Ramos (cell line): Measurements from ENCODE around the gene CORO2A.
"Not testable (repeated sequence)": the region's sequence is repeated elsewhere in the genome, so short reads cannot be mapped to it uniquely, and the experiment has no call there.

Experiments
- in situ Hi-C: fragments of 300-500 bp; cut with MboI; formaldehyde crosslinking; loops from one replicate; pipeline ENCODE4 v1.14.3; 2022; ENCODE audit warnings: low sequenced_read_pairs; ENCODE audit not compliant: unreplicated experiment

The CORO2A gene

GRCh38 chr9:98094316-98094715, 98.1 kb downstream of the CORO2A start:
- in situ Hi-C loops, result no loop called here

DNA sequence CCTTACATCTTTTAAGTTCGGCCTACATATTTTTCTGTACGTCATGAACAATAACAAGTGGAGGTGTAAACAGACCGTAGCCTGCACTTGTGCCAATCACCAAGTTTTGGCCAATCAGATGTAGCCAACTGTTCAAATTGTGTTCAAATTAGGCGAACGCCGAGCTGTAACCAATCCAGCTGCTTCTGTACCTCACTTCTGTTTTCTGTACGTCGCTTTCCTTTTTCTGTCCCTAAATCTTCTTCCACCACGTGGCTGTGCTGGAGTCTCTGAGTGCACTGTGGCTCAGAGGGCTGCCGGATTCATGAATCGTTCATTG, 99.9 kb downstream of the CORO2A start:
- in situ Hi-C loops, result no loop called here

- in situ Hi-C loops, result no loop called here
Observed at GRCh38 chr9:98091735-98092612, 100.5 kb downstream of the CORO2A start.

- in situ Hi-C loops, result not testable (repeated sequence)
Observed at GRCh38 chr9:98090674-98091073, 101.8 kb downstream of the CORO2A start.

DNA sequence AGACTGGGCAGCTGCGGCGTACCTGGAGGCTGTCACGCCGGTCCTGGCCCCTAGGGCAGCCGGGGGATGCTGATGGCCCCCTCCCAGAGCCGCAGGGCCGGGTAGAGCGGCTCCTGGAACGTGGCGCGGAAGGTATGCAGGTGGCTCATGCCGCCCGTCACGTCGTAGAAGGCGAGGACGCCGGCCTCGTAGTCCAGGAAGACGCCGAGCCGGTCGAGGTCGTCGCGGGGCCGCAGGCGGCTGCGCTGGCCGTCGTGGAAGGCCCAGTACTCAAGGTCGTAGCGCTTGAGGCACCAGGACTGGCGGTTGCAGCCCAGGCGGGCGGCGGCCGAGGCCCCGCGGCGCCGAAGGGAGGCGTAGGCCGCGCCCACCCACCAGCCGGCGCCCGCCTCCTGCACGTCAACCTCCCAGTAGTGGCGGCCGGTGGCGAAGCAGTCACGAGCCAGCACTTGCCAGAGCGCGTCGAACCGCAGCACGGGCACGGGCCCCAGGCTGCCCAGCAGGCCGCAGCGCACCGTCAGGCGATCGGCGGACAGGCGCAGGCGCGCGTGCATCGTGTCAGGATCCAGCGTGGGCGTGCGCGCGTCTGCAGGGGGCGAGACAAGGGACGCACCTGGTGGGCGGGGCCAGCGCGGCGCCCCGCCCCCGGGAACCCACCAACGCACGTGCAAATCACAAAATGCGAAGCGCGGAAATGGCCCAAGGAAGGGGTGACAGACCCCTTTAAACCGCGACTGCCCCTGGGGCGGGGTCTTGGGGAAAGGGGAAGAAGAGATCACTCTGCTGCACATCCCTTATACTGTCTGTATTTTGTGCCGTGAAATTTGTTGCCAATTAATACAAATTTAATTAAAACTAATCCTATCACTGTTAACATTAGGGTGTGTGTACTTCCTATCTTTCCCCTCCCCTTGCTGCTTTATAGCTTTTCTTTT, 104.8 kb downstream of the CORO2A start:
- in situ Hi-C loops, result no loop called here

DNA sequence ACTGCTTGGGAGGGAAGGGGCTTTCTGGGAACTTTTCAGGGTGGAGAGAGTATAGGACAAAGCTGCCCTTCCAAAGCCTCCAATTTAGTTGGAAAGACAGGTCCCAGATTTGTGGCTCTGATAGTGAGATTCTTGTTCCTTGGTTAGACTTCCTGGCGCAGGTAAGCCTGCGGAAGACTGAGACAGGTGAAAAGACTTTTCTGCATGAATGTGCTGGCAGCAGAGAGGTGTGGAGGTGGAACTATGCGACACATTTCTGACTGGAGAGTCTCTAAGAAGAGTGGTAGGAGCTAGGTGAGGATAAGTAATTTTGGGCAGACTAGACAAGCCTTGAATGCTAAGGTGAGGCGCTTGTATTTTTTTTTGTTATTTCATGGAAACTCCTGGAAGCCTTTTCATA, 106.0 kb downstream of the CORO2A start:
- in situ Hi-C loops, result no loop called here

DNA sequence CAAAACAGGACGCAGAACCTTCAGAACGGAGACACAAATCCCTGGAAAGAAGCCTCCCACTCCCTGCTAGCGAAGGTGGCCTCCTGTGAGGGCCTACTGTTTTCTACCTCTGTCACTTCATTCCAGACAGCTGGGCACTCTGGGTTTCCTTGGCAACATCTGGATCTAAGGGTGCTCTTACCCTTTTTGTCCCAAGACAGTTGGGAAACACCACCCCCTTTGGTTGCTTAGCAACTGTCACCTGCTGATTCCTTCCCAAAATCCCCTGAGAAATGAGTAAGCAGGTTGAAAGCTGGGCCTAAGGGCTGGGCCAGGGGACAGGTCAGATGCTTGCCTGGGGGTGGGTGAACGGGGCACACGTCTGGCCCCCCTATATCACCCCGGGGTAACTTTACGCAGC, 106.5 kb downstream of the CORO2A start:
- in situ Hi-C loops, result no loop called here

DNA sequence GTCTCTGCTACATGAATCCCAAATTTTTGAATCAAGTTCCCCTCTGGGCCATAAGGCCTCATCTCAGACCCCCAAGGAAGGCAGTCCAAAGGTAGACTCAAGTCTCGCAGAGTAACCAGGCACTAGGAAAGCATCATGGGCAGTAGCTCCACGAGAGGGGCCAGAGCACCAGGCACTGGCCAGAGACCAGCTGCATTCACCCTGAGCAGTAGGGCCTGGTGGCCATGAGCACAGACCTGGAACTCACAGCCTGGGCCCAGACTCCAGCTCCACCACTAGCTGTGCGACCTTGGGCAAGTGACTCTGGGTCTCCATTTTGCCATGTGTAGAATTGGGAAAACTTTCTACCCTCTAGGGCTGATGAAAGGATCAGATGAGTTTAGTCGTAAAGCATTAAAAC, 107.4 kb downstream of the CORO2A start:
- in situ Hi-C loops, result no loop called here

DNA sequence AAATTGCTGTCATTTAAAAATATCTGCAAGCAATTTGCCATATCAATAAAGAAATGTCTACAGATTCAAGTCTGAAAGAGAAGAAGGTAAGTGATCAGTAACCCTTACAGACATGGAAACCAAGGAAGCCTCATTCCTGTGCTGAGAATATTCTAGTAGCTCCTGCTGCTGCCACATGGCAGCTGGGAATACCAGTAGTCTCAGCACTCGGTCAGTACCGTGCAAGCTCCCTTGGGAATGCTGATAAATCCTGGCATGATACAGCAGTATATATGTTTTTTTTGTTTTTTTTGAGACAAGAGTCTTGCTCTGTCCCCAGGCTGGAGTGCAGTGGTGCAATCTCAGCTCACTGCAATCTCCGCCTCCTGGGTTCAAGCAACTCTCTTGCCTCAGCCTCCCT, 108.0 kb downstream of the CORO2A start:
- in situ Hi-C loops, result no loop called here

DNA sequence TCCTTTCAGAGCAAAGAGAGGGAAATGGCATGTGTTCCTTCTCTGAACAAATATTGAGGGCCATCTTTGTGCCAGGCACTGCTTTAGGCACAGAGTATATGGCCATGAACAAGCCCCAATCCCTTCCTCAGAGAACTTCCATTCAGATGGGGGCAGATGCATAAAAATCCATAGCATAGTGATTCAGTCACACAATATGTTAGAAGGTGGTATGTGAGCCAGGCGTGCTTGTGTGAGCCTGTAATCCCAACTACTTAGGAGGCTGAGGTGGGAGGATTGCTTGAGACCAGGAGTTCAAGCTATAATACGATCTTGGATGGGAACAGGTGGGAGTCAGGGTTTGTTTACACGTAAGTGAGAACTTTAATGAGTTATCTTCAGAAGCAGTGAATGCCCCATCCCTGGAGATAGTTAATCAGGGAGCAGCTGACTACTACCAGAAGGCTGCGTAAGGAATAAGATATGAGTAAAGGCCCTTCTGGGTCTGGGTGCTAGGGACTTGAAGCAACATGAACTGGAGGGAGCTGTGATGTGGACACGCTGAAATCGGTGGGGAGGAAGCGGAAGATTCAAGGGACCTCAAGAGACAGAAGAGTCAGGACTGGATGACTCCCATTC, 108.8 kb downstream of the CORO2A start:
- in situ Hi-C loops, result no loop called here

GRCh38 chr9:98083061-98083501, 109.4 kb downstream of the CORO2A start:
- in situ Hi-C loops, result no loop called here

- in situ Hi-C loops, result no loop called here
Observed at GRCh38 chr9:98081477-98082219, 110.8 kb downstream of the CORO2A start.

DNA sequence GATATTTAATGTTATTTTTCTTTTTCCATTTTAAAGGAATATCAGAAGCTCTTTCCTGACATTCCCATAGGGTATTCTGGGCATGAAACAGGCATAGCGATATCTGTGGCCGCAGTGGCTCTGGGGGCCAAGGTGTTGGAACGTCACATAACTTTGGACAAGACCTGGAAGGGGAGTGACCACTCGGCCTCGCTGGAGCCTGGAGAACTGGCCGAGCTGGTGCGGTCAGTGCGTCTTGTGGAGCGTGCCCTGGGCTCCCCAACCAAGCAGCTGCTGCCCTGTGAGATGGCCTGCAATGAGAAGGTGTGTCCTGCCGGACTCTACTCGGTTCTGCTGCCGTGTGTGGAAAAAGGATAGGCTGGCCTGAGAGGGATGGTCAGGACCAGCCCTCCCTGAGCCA, 111.7 kb downstream of the CORO2A start:
- in situ Hi-C loops, result no loop called here

DNA sequence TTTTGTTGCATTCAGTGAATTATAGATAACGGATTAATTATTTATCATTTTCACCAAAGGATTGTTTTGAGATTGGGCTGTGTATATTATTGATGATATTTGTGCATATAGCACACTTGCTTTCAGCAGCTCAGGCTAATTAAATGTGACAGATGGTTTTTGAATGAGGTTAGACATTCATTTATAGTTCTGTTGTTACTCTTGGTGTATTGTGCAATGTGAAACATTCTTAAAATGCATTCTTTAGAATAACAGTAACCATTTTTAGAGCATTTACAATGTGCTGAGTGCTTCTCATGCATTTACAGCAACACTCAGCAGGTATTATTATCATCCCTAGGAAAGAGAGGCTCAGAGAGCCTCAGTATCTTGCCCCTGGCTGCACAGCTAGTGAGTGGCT, 112.1 kb downstream of the CORO2A start:
- in situ Hi-C loops, result no loop called here

DNA sequence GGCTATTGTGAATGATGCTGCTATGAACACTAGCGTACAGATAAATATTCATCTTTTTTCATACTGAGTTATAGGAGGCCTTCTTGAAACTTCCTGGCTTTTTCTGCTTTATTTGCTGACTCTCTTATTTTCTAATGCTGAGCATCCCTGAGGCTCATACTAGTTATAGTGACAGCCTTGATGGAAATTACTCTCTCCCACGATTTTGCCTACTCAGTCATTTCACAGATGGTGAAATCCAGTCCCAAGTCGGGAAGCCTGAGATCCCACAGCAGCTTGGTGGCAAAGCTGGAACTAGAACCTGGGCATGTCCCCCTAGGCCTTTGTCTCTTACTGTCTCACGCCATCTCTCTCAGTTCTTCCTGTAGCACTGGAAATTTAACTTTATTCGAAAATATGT, 113.5 kb downstream of the CORO2A start:
- in situ Hi-C loops, result no loop called here

- in situ Hi-C loops, result not testable (repeated sequence)
Observed at GRCh38 chr9:98076514-98076890, 115.9 kb downstream of the CORO2A start.

GRCh38 chr9:98075332-98075805, 117.1 kb downstream of the CORO2A start:
- in situ Hi-C loops, result no loop called here

DNA sequence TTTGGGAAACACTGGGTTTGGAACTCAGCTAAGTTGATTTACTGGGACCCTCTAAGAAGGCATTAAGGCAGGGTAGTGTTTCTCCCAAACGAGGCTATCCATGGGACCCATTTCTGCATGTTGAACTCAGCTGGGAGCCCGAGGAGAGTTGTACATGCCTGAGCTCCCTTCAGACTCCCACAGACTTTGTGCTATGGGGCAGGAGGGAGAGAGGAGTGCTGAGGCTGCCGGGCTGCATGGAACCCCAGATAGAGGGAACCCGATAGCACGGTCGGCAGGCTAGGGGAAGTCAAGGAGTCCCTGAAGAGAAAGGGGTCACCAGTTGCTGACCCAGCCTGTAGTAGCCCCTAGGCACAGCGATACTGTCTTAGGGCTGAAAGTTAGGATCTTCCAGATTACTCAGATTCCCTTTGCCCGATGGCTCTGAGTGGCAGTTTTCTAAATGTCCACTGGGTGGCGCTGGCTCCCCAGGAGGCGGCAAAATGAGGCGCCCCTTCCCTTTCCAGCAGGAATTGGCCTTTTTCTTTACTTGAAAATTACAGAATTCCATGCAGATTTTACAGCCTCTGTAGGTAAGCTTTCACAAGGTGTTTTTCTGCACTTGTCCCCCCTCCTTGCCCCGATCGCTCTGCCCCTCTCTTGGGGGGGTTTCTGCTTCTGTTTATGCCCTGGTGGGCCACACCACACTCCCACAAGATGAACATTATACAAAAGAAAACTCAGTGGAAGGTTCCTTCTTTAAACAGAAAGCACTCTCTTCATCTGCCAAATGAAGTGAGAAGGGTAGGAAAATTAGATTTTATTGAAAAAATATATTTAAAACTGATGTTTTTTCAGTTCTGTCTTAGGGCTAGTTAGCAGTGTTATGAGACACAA, 118.1 kb downstream of the CORO2A start:
- in situ Hi-C loops, result loop anchor here (25.0 kb wide), 1 partner anchor 713 kb away; the partner anchor contains the start of gene ANKS6

- in situ Hi-C loops, result loop anchor here (25.0 kb wide), 1 partner anchor 716 kb away; the partner anchor contains the start of gene ANKS6
Observed at GRCh38 chr9:98071737-98072136, 120.7 kb downstream of the CORO2A start.
